ENCODE data around the gene CDC42EP1. TPM values are rescaled to one million over a fixed set of nuclear protein-coding genes. Genes with fewer than 3 reads are reported as not detected.

CDC42EP1 gene
- total and polyA plus RNA-seq, 7 donors, result 14.6 to 64.1 (median 24.6) TPM

DNA sequence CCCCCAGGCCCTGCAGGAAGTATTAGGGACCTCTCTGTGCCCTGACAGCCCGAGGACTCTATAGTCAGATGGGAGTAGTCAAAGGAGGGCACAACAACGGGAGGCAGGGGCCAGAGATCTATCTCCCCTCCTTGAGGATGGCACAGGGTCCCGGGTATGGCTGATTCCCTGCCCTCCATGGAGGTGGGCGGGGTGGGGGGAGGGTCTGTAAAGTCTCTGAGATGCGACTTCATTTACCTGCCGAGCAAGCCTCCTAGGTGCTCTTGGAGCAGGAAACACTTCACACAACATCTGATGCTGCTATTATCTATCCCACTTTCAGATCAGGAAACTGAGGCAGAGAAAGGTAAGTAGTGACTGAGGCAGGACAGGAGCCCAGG, 769 bp upstream of the CDC42EP1 start:
- DNase-seq, result no peak
- Histone ChIP-seq H3K4me3 (peak overlapping the region in 3 of 4 donors; percentile 68 to 92 (median 80)), H3K27ac (peak overlapping the region; percentile 94 to 99 (median 96)), H3K36me3 (no peaks in the 10 kb centered on the region), H3K4me1 (peaks cover 0 to 49% (median 43%) of the 10 kb centered on the region in 4 donors), H3K27me3 (peaks cover 0 to 6% (median 0%) of the 10 kb centered on the region in 3 donors), H3K9me3 (no peaks in the 10 kb centered on the region)
- intact Hi-C loops (cut with DNase I), result no loop called here
- no peak for TF ChIP-seq EP300 (IDR thresholded peaks at IDR 0.05)
- TF ChIP-seq, protein P1, sequence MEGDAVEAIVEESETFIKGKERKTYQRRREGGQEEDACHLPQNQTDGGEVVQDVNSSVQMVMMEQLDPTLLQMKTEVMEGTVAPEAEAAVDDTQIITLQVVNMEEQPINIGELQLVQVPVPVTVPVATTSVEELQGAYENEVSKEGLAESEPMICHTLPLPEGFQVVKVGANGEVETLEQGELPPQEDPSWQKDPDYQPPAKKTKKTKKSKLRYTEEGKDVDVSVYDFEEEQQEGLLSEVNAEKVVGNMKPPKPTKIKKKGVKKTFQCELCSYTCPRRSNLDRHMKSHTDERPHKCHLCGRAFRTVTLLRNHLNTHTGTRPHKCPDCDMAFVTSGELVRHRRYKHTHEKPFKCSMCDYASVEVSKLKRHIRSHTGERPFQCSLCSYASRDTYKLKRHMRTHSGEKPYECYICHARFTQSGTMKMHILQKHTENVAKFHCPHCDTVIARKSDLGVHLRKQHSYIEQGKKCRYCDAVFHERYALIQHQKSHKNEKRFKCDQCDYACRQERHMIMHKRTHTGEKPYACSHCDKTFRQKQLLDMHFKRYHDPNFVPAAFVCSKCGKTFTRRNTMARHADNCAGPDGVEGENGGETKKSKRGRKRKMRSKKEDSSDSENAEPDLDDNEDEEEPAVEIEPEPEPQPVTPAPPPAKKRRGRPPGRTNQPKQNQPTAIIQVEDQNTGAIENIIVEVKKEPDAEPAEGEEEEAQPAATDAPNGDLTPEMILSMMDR (IDR thresholded peaks at IDR 0.05), result no peak
- no peak for TF ChIP-seq POLR2AphosphoS5 (IDR thresholded peaks at IDR 0.05)
- no peak for TF ChIP-seq POLR2A (IDR thresholded peaks at IDR 0.05)
- WGBS, 2 donors, result 62 to 80% methylated on average over 6 of the region's 6 CpGs

DNA sequence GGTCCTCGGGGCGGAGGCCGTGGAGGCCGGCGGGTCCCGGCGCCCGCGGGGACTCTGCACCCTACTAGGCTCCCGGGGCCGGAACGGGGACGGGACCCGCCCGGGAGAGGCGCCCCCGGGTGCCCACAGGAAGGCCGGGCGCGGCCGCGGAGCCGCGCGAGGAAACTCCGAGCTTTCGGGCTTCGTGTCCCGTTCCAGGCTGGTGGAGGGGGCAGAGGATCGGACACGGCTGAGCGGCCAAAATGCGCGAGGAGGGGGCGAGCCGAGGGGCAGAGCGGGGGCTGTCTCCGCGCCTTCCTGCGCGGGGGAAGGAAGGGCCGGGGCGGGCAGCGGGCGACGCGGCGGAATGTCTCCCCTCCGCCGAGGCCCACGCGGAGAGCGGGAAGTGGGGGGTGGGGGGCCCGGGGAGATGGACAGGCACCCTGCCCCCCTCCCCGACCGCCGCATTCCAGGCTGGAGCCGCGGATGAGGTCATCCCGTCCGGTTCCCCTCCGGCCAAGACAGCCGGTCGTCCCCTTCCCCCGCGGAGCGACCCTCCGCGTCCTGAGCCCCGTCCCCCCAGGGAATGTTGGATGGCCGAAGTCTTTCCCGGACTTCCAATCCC, 430 bp downstream of the CDC42EP1 start:
- TF ChIP-seq POLR2AphosphoS5 (IDR thresholded peaks at IDR 0.05), result peak in 2 of 4 donors; percentile 44 to 45
- TF ChIP-seq, protein P1 (IDR thresholded peaks at IDR 0.05), result no peak
- Histone ChIP-seq H3K36me3 (no peaks in the 10 kb centered on the region), H3K27me3 (peaks cover 0 to 6% (median 0%) of the 10 kb centered on the region in 3 donors), H3K4me1 (peaks cover 0 to 56% (median 53%) of the 10 kb centered on the region in 4 donors), H3K27ac (peak overlapping the region; percentile 94 to 99 (median 96)), H3K9me3 (no peaks in the 10 kb centered on the region), H3K4me3 (peak overlapping the region; percentile 68 to 92 (median 74))
- WGBS, 2 donors, result 1 to 2% methylated on average over 72 of the region's 72 CpGs
- intact Hi-C loops (cut with DNase I), result loop anchor here (1.0 kb wide), 1 partner anchor 15 kb away; no protein-coding TSS in a partner anchor
- peak; percentile 81 for DNase-seq

DNA sequence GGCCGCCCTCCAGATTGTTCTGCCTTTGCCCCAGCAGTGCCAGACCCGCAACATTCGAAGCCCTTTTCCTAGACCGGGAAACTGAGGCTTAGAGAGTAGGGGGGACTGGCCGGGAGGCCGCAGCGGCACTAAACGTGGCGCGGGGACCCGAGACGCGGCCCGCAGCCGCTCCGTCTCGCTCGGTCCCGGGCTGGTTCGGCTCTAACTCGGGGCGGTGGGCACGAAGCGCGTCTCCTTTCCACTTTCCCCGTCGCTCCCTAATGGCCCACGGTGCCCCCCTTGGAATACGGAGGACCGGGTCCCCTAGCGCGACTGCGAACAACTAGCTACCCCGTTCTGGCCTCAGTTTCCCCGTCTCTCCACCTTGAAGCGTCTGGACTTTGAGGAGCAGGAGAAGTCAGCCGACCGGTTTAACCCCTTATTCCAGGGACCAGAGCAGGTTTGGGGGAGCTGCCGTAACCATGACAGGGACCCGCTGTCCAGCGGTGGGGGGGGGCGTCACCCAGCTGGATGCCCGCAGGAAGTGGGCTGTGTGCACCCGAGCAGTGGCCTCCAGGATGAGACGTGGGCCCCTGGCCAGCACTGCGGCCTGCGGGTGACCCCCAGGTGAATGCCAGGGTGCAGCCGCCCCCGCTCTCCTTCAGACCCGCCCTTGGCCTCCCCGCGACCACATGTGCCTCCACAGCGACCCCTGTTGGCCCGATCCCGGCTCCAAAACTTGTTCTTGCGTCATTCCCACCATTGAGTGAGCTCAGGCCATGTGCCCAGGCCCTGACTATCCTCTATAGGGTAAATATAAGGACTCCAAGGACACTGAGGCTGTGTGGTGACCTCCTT, 1.1 kb downstream of the CDC42EP1 start:
- intact Hi-C loops (cut with DNase I), result loop anchor here (1.0 kb wide), 1 partner anchor 16 kb away; no protein-coding TSS in a partner anchor
- peak; percentile 97 for DNase-seq
- TF ChIP-seq EP300 (IDR thresholded peaks at IDR 0.05), result no peak
- no peak for TF ChIP-seq POLR2A (IDR thresholded peaks at IDR 0.05)
- TF ChIP-seq POLR2AphosphoS5 (IDR thresholded peaks at IDR 0.05), result peak; percentile 32 to 83 (median 62)
- TF ChIP-seq, protein P1 (IDR thresholded peaks at IDR 0.05), result peak; percentile 70 to 84 (median 74)
- peaks cover 0 to 6% (median 0%) of the 10 kb centered on the region in 3 donors for H3K27me3 ChIP-seq
- H3K27ac ChIP-seq, result peak overlapping the region; percentile 94 to 99 (median 96)
- WGBS, 2 donors, result 1 to 2% methylated on average over 56 of the region's 56 CpGs
- peaks cover 0 to 64% (median 60%) of the 10 kb centered on the region in 4 donors for H3K4me1 ChIP-seq
- peak overlapping the region; percentile 68 to 92 (median 74) for H3K4me3 ChIP-seq
- H3K9me3 ChIP-seq, result no peaks in the 10 kb centered on the region
- peaks cover 0 to 7% (median 2%) of the 10 kb centered on the region in 4 donors for H3K36me3 ChIP-seq

DNA sequence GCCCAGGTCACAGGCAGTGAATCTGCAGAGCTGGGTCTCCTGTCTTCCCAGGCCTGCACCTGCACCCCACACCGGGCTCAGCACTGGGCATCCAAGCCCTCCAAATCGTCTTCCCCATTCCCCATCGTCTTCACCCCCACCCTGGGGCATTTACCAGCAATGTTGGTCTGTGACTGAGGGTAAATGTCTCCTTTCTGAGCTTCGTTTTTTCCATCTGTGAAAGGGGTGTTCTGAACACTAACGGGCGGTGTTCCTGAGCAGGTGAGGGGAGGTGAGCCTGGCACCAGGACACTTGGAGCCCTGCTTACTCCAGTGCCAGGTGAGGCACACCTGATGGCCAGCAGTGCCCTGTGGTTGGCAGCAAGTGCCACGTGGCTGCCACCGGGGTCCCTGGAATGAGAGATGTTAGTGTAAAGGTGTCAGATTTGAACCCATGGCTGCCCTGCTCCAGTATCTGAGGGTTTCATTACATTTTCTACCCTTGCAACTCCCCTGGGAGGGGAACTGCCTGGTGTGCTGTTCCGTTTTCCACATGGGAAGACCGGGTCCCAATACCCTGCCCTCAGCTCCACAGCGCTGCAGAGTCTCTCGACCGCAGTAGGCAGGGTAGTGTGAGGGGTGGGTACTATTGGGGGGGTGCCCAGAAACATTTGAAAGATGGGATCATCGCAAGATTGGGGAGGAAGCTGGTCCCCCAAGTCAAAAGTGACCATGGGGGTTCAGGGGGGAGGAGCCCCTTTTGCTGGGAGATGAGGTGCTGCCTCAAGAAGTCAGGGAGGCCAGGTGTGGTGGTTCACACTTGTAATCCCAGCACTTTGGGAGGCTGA, 2.0 kb downstream of the CDC42EP1 start:
- Histone ChIP-seq H3K27ac (peak overlapping the region; percentile 94 to 99 (median 96)), H3K27me3 (peaks cover 0 to 6% (median 0%) of the 10 kb centered on the region in 3 donors), H3K36me3 (peaks cover 0 to 15% (median 7%) of the 10 kb centered on the region in 4 donors), H3K4me1 (peaks cover 0 to 72% (median 68%) of the 10 kb centered on the region in 4 donors), H3K9me3 (no peaks in the 10 kb centered on the region), H3K4me3 (peak overlapping the region; percentile 68 to 92 (median 74))
- WGBS, 2 donors, result 53 to 70% methylated on average over 14 of the region's 14 CpGs
- no peak for DNase-seq
- intact Hi-C loops (cut with DNase I), result no loop called here
- TF ChIP-seq, protein P1 (IDR thresholded peaks at IDR 0.05), result peak in 1 of 4 experiments; percentile 5
- TF ChIP-seq EP300 (IDR thresholded peaks at IDR 0.05) (no peak), POLR2A (IDR thresholded peaks at IDR 0.05) (no peak), POLR2AphosphoS5 (IDR thresholded peaks at IDR 0.05) (no peak)
